Mesendoderm (in vitro differentiated cells): ENCODE data around the gene RC3H1.
A peak's percentile ranks its signal among the peaks of the same experiment; 100 is the strongest.

Experiments
- DNase-seq: peaks from one replicate; pipeline ENCODE4 v3.0.0; 2013
- H2AK5ac ChIP-seq: 2 replicates; pipeline ENCODE4 v1.6.1; 2013; ENCODE audit warnings: low read length, inconsistent platforms
- H2BK120ac ChIP-seq: 2 replicates; pipeline ENCODE4 v1.6.1; 2013; ENCODE audit warnings: low read depth, mild to moderate bottlenecking, low read length, moderate library complexity, mixed read lengths
- H2BK15ac ChIP-seq: replicated peaks from 2 replicates; pipeline ENCODE4 v1.6.1; 2013; ENCODE audit warnings: low read depth, mild to moderate bottlenecking, moderate library complexity
- H2BK5ac ChIP-seq: 2 replicates; pipeline ENCODE4 v1.6.1; 2013; ENCODE audit warnings: low read length, inconsistent platforms
- H3K18ac ChIP-seq: 2 replicates; pipeline ENCODE4 v1.6.1; 2013; ENCODE audit warnings: mild to moderate bottlenecking, low read length, mixed read lengths
- H3K23ac ChIP-seq: one replicate; pipeline ENCODE4 v1.6.1; 2013; ENCODE audit warnings: low read length
- H3K27ac ChIP-seq: 2 replicates; pipeline ENCODE4 v1.5.1; 2013; ENCODE audit warnings: low read depth, mild to moderate bottlenecking, inconsistent platforms, low read length, moderate library complexity
- H3K27me3 ChIP-seq: 2 replicates; pipeline ENCODE4 v1.6.1; 2013; ENCODE audit warnings: low read length, control low read depth, mild to moderate bottlenecking, inconsistent platforms; ENCODE audit not compliant: insufficient read depth, poor library complexity
- H3K36me3 ChIP-seq: 2 replicates; pipeline ENCODE4 v1.6.1; 2013; ENCODE audit warnings: low read length, inconsistent platforms; ENCODE audit not compliant: control insufficient read depth, insufficient read depth
- H3K4ac ChIP-seq: one replicate; pipeline ENCODE4 v1.6.1; 2013; ENCODE audit warnings: low read depth, mild to moderate bottlenecking, low read length, moderate library complexity
- H3K4me1 ChIP-seq: 2 replicates; pipeline ENCODE4 v1.6.1; 2013; ENCODE audit warnings: low read depth, low read length, inconsistent platforms; ENCODE audit not compliant: control insufficient read depth
- H3K4me2 ChIP-seq: 2 replicates; pipeline ENCODE4 v1.6.1; 2013; ENCODE audit warnings: low read length
- H3K4me3 ChIP-seq: 2 replicates; pipeline ENCODE4 v1.5.1; 2013; ENCODE audit warnings: mild to moderate bottlenecking, low read length
- H3K56ac ChIP-seq: one replicate; pipeline ENCODE4 v1.6.1; 2013; ENCODE audit warnings: low read length
- H3K79me1 ChIP-seq: 2 replicates; pipeline ENCODE4 v1.6.1; 2013; ENCODE audit warnings: low read length, inconsistent platforms
- H3K79me2 ChIP-seq: 2 replicates; pipeline ENCODE4 v1.6.1; 2013; ENCODE audit warnings: mild to moderate bottlenecking, low read length; ENCODE audit not compliant: control insufficient read depth, insufficient read depth
- H3K9ac ChIP-seq: 2 replicates; pipeline ENCODE4 v1.6.1; 2013; ENCODE audit warnings: low read length, inconsistent platforms
- H4K5ac ChIP-seq: one replicate; pipeline ENCODE4 v1.6.1; 2013; ENCODE audit warnings: low read length
- H4K8ac ChIP-seq: one replicate; pipeline ENCODE4 v1.6.1; 2013; ENCODE audit warnings: low read depth, mild to moderate bottlenecking, control low read depth, low read length, moderate library complexity
- WGBS: extraction: QIAGEN DNeasy Blood & Tissue Kit; methylation state at CpG from one replicate; pipeline ENCODE4 v1.1.7; 2013; ENCODE audit warnings: low lambda C conversion rate, missing lambda C conversion rate; ENCODE audit not compliant: insufficient coverage; ENCODE audit errors: extremely low coverage; 5-methylcytosine and 5-hydroxymethylcytosine counted together

Gene RC3H1

DNA sequence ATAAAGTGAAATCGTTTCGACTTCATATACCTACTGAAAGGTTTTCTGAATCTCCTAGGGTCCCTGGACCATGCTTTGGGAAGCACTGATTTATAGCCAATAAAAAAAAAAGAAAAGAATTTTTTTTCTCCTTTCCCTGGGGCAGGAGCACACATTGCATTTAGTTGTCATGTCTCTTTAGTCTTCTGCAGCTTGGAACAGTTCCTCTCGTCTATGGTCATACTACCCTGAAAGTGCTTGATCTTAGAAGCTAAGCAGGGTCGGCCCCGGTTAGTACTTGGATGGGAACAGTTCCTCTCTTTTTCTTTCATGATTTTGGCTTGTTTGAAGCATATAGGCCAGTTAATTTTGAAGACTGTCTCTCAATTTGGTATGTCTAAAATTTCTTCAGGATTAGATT, 101.3 kb downstream of the RC3H1 start:
- H3K4me1 ChIP-seq, result no peaks in the 10 kb centered on the region
- H3K4me3 ChIP-seq, result no peak overlapping the region
- no peak overlapping the region for H3K56ac ChIP-seq
- no peak overlapping the region for H4K8ac ChIP-seq
- DNase-seq, result peak; percentile 10
- no peak overlapping the region for H2BK120ac ChIP-seq
- H3K4ac ChIP-seq, result no peak overlapping the region
- H2BK15ac ChIP-seq, result no peak overlapping the region
- no peak overlapping the region for H3K18ac ChIP-seq
- no peaks in the 10 kb centered on the region for H3K79me1 ChIP-seq
- no peak overlapping the region for H3K9ac ChIP-seq
- no peak overlapping the region for H4K5ac ChIP-seq
- H3K27ac ChIP-seq, result no peak overlapping the region
- H2AK5ac ChIP-seq, result no peak overlapping the region
- H3K79me2 ChIP-seq, result no peaks in the 10 kb centered on the region
- H3K23ac ChIP-seq, result no peak overlapping the region
- no CpG with 5 or more reads among the region's 5 CpGs for WGBS
- H2BK5ac ChIP-seq, result no peak overlapping the region
- H3K4me2 ChIP-seq, result no peak overlapping the region
- H3K27me3 ChIP-seq, result no peaks in the 10 kb centered on the region
- no peaks in the 10 kb centered on the region for H3K36me3 ChIP-seq

- Histone ChIP-seq H3K23ac (no peak overlapping the region), H3K79me1 (no peaks in the 10 kb centered on the region), H3K9ac (no peak overlapping the region), H2BK15ac (no peak overlapping the region), H3K4ac (no peak overlapping the region), H3K4me1 (no peaks in the 10 kb centered on the region), H4K5ac (no peak overlapping the region), H2AK5ac (no peak overlapping the region), H2BK120ac (no peak overlapping the region), H3K4me2 (no peak overlapping the region), H2BK5ac (no peak overlapping the region), H3K4me3 (no peak overlapping the region), H3K36me3 (no peaks in the 10 kb centered on the region), H3K27me3 (no peaks in the 10 kb centered on the region), H3K79me2 (no peaks in the 10 kb centered on the region), H3K56ac (no peak overlapping the region), H4K8ac (no peak overlapping the region), H3K18ac (no peak overlapping the region), H3K27ac (no peak overlapping the region)
- 100% methylated on average over 1 of the region's 12 CpGs for WGBS
- DNase-seq, result no peak
Observed at GRCh38 chr1:173917635-173918493, 104.3 kb downstream of the RC3H1 start.

DNA sequence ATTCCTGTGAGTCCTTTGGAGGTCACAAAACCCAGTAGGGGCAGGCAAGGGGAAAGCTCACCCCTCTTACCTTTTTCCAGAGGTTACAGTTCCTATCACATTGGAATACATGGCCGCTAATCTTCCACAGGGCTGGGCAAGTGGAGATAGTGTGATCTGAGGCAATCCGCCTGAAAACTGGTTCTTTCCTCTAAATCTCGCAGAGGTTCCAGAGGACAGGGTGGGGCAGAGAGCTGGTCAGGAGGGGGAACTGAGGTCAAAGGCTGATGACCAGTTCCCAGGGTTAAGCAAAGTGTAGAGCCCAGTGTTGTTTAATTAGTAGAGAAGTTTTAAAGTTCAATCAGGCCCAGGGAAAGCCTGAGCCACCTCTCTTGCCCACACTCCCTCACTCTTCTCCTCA, 105.0 kb downstream of the RC3H1 start, which contains the start of gene SERPINC1:
Gene SERPINC1, minus strand, starts transcription at position 179 of the 400 bp plus-strand sequence. Its CDS starts 68 bp downstream, at position 111.
- Histone ChIP-seq H2AK5ac (no peak within 1 kb of the TSS), H3K79me2 (no peaks in the 10 kb centered on the region), H4K5ac (no peak within 1 kb of the TSS), H3K56ac (no peak within 1 kb of the TSS), H3K23ac (no peak within 1 kb of the TSS), H3K18ac (no peak within 1 kb of the TSS), H3K79me1 (no peaks in the 10 kb centered on the region), H3K9ac (no peak within 1 kb of the TSS), H3K4me2 (no peak within 1 kb of the TSS), H3K27ac (no peak within 1 kb of the TSS), H2BK5ac (no peak within 1 kb of the TSS), H3K4me3 (no peak within 1 kb of the TSS), H2BK15ac (no peak within 1 kb of the TSS), H4K8ac (no peak within 1 kb of the TSS), H2BK120ac (no peak within 1 kb of the TSS), H3K36me3 (no peaks in the 10 kb centered on the region), H3K4me1 (no peaks in the 10 kb centered on the region), H3K4ac (no peak within 1 kb of the TSS), H3K27me3 (no peaks in the 10 kb centered on the region)
- no CpG with 5 or more reads among the region's 3 CpGs for WGBS
- no peak for DNase-seq

DNA sequence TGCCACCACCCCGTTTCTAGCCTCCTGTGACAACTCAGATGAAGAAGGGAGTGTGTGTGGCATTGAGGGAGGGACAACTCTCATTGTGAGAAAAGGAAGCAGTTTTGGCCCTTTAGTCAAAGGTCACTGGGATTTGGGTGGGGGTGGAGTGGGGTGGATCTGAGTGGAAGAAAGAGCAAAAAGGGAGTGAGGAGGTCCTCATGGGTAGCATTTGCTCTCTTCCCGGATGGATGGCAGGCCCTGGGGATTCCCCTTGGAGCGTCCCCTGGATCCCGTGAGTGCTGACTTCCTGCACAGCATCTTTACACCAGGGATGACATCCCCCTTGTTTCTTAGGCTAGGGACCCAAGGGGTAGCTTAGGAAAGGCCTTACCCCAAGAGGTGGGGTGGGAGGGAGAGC, 105.5 kb downstream of the RC3H1 start:
- Histone ChIP-seq H3K27ac (no peak overlapping the region), H3K56ac (no peak overlapping the region), H2BK5ac (no peak overlapping the region), H2BK15ac (no peak overlapping the region), H3K79me2 (no peaks in the 10 kb centered on the region), H3K4me1 (no peaks in the 10 kb centered on the region), H2BK120ac (no peak overlapping the region), H3K4me2 (no peak overlapping the region), H3K4ac (no peak overlapping the region), H3K18ac (no peak overlapping the region), H4K5ac (no peak overlapping the region), H3K4me3 (no peak overlapping the region), H3K27me3 (no peaks in the 10 kb centered on the region), H3K9ac (no peak overlapping the region), H3K79me1 (no peaks in the 10 kb centered on the region), H3K23ac (no peak overlapping the region), H3K36me3 (no peaks in the 10 kb centered on the region), H4K8ac (no peak overlapping the region), H2AK5ac (no peak overlapping the region)
- WGBS, result no CpG with 5 or more reads among the region's 4 CpGs
- no peak for DNase-seq

DNA sequence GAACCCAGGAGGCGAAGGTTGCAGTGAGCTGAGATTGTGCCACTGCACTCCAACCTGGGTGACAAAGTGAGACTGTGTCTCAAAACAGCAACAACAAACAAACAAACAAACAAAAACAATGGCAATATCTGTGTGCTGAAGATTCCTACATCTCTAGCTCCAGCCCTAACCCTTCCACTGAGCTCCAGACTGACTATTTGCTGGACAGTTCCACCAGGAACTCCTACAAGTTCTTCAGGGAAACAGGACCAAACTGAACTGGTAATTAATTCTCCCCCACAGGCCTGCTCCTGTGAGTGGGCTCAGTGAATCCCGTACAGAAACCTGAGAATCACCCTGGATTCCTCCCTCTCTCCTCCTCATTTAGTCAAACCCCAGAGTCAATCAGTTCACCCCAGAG, 106.6 kb downstream of the RC3H1 start:
- no peak for DNase-seq
- no CpG with 5 or more reads among the region's 2 CpGs for WGBS
- no peak overlapping the region for H3K56ac ChIP-seq
- H3K36me3 ChIP-seq, result no peaks in the 10 kb centered on the region
- H3K9ac ChIP-seq, result no peak overlapping the region
- no peaks in the 10 kb centered on the region for H3K79me2 ChIP-seq
- no peak overlapping the region for H2BK120ac ChIP-seq
- H3K4me3 ChIP-seq, result no peak overlapping the region
- no peak overlapping the region for H3K4ac ChIP-seq
- no peak overlapping the region for H2BK5ac ChIP-seq
- H2BK15ac ChIP-seq, result no peak overlapping the region
- H3K18ac ChIP-seq, result no peak overlapping the region
- no peak overlapping the region for H2AK5ac ChIP-seq
- H3K27ac ChIP-seq, result no peak overlapping the region
- no peak overlapping the region for H3K4me2 ChIP-seq
- H3K23ac ChIP-seq, result no peak overlapping the region
- H4K5ac ChIP-seq, result no peak overlapping the region
- no peak overlapping the region for H4K8ac ChIP-seq
- no peaks in the 10 kb centered on the region for H3K27me3 ChIP-seq
- H3K79me1 ChIP-seq, result no peaks in the 10 kb centered on the region
- no peaks in the 10 kb centered on the region for H3K4me1 ChIP-seq
